Epithelial cell of proximal tubule (primary cell): ENCODE data around the gene POC1A. TPM values are rescaled to one million over a fixed set of nuclear protein-coding genes. Genes with fewer than 3 reads are reported as not detected.

Source experiments
- DNase-seq: peaks from one replicate; pipeline ENCODE4 v3.0.0-alpha.2; 2011; ENCODE audit warnings: low read depth
- H3K4me3 ChIP-seq: 2 replicates; pipeline ENCODE4 v1.5.1; 2011; ENCODE audit warnings: low read depth, mild to moderate bottlenecking, low read length
- CTCF ChIP-seq: conservative IDR thresholded peaks from 2 replicates; pipeline ENCODE4 v1.5.1; 2012; ENCODE audit warnings: low read depth, mild to moderate bottlenecking, low read length
- total RNA-seq: library from RNA; depleted of rRNA; stranded (reverse); fragments of >200 nt; gene quantifications from 2 replicates; pipeline ENCODE4 v1.2.3, GENCODE V29; 2015

POC1A gene
- total RNA-seq, 1 donor from 2014 or later = 15.7 TPM

GRCh38 chr3:52119099-52119498 lies 35.1 kb downstream of the POC1A start:
- H3K4me3 ChIP-seq = no peak overlapping the region
- DNase-seq = no peak
- no peak for TF ChIP-seq CTCF

- TF ChIP-seq CTCF = no peak
- DNase-seq = no peak
- no peak overlapping the region for H3K4me3 ChIP-seq
Measured at GRCh38 chr3:52118156-52118875, 35.9 kb downstream of the POC1A start.

GRCh38 chr3:52117537-52117936 lies 36.7 kb downstream of the POC1A start:
- no peak for TF ChIP-seq CTCF
- no peak for DNase-seq
- no peak overlapping the region for H3K4me3 ChIP-seq

GRCh38 chr3:52112056-52112455 lies 42.2 kb downstream of the POC1A start:
- H3K4me3 ChIP-seq = no peak overlapping the region
- DNase-seq = no peak
- no peak for TF ChIP-seq CTCF

GRCh38 chr3:52110502-52110901 lies 43.7 kb downstream of the POC1A start:
- no peak overlapping the region for H3K4me3 ChIP-seq
- DNase-seq = no peak
- no peak for TF ChIP-seq CTCF

GRCh38 chr3:52109611-52110301 lies 44.5 kb downstream of the POC1A start:
- H3K4me3 ChIP-seq = no peak overlapping the region
- DNase-seq = no peak
- no peak for TF ChIP-seq CTCF
